ENCODE data around the gene DUSP22.

Gene DUSP22

DNA sequence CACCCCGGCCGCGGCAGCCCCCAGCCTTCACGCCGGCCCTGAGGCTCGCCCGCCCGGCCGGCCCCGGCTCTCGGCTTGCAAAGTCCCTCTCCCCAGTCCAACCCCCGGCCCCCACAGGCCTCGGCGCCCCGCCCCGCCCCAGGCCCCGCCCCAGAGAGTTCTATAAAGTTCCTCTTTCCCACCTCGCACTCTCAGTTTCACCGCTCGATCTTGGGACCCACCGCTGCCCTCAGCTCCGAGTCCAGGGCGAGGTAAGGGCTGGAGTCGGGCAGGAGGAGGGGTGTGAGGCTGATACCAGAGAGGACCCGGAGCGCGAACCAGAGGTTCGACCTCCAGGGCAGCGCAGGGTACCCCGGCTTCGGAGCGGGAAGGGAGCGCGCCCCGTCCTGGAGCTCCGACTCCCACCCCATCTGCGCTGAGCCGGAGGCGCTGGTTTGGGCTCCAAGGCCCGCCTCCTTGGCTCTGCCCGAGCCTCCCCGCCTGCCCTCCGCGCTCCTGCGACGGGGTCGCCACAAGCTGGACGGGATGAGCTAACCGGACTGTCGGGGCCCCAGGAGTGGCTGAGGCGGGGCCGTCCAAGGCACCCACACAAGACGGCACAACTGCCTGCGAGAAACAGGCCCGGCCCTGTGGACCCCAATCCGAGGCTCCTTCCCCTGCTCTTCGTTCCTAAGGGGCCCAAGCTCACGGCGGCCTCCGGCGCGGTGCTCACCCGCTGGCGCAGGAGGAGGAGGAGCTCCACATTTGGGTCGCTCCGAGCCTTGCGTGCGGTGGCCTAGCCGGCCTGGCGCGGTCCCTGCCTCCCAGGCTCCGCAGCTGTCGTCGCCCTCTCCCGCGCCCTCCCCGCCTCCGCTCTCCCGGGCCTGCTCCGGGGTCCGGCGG lies 99.5 kb downstream of the DUSP22 start, which contains the start of gene IRF4:
Gene IRF4 (plus strand): TSS at position 194 of the 882 bp plus-strand sequence. CDS start 1,401 bp downstream, outside the sequence.
- DNase-seq = no peak
- Histone ChIP-seq H3K79me2 (ENCODE audit: insufficient read depth, low read length) (no peaks in the 10 kb centered on the region), H3K4me3 (ENCODE audit: low read depth in 1 of 2, low read length in 2 of 2) (no peak within 1 kb of the TSS), H2AFZ (ENCODE audit: low read depth, low read length) (no peak within 1 kb of the TSS), H3K9me3 (ENCODE audit: insufficient read depth, low read length, severe bottlenecking) (no peaks in the 10 kb centered on the region), H3K27ac (ENCODE audit: low read length) (no peak within 1 kb of the TSS), H3K36me3 (ENCODE audit: insufficient read depth, low read length) (no peaks in the 10 kb centered on the region), H3K9ac (ENCODE audit: low read depth, low read length) (no peak within 1 kb of the TSS), H3K4me2 (ENCODE audit: insufficient read depth, low read length) (no peak within 1 kb of the TSS), H3K4me1 (ENCODE audit: insufficient read depth, low read length) (no peaks in the 10 kb centered on the region), H4K20me1 (ENCODE audit: insufficient read depth, low read length) (no peaks in the 10 kb centered on the region), H3K27me3 (ENCODE audit: insufficient read depth, low read length, poor library complexity) (peaks cover 8% of the 10 kb centered on the region)
- TF ChIP-seq, protein P1, sequence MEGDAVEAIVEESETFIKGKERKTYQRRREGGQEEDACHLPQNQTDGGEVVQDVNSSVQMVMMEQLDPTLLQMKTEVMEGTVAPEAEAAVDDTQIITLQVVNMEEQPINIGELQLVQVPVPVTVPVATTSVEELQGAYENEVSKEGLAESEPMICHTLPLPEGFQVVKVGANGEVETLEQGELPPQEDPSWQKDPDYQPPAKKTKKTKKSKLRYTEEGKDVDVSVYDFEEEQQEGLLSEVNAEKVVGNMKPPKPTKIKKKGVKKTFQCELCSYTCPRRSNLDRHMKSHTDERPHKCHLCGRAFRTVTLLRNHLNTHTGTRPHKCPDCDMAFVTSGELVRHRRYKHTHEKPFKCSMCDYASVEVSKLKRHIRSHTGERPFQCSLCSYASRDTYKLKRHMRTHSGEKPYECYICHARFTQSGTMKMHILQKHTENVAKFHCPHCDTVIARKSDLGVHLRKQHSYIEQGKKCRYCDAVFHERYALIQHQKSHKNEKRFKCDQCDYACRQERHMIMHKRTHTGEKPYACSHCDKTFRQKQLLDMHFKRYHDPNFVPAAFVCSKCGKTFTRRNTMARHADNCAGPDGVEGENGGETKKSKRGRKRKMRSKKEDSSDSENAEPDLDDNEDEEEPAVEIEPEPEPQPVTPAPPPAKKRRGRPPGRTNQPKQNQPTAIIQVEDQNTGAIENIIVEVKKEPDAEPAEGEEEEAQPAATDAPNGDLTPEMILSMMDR (IDR thresholded peaks at IDR 0.05; ENCODE audit: borderline replicate concordance, extremely low read depth, low read length, poor library complexity, severe bottlenecking) = no peak
- no peak for TF ChIP-seq EZH2 (IDR thresholded peaks at IDR 0.05; ENCODE audit: borderline replicate concordance, low read depth, low read length, severe bottlenecking)
- no peak for ATAC-seq (ENCODE audit: insufficient read depth, low read depth)

DNA sequence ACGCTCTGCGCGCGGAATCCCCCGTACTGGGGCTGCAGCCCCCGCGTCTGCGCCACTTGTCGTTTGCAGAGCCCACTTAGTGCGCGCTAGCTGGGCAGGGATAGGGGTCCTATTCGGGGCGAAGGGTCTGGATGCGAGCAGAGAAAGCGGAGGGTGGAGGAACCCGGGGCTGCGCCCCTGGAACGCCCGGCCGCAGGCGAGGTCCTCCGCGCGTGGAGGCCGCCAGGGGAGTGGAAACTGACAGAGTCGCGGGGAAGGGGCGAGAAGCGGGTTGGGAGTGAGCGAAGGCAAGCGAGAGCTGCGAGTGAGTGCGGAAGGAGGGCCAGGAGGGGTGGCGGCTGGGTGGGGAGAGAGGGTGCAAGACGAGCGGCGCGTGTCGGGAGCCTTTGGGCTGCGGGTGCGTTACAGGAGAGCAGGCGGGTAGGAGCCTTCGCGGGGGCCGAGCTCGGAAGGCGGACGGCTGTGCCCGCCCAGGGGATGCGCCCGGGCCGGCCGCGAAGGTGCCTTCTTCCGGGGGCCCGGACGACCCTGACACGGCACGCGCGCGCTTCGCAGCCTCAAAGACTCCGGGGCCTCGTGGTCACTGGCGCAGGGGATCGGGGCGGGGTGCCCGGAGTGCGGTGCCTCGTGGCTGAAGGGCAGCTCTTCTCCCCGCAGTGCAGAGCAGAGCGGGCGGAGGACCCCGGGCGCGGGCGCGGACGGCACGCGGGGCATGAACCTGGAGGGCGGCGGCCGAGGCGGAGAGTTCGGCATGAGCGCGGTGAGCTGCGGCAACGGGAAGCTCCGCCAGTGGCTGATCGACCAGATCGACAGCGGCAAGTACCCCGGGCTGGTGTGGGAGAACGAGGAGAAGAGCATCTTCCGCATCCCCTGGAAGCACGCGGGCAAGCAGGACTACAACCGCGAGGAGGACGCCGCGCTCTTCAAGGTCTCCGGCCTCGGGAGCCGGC lies 100.4 kb downstream of the DUSP22 start:
- H3K27me3 ChIP-seq (ENCODE audit: insufficient read depth, low read length, poor library complexity) = peaks cover 7% of the 10 kb centered on the region
- no peaks in the 10 kb centered on the region for H3K4me1 ChIP-seq (ENCODE audit: insufficient read depth, low read length)
- DNase-seq (no peak), ATAC-seq (ENCODE audit: insufficient read depth, low read depth) (no peak)
- no peak overlapping the region for H3K9ac ChIP-seq (ENCODE audit: low read depth, low read length)
- TF ChIP-seq EZH2 (IDR thresholded peaks at IDR 0.05; ENCODE audit: borderline replicate concordance, low read depth, low read length, severe bottlenecking) = no peak
- TF ChIP-seq, protein P1 (IDR thresholded peaks at IDR 0.05; ENCODE audit: borderline replicate concordance, extremely low read depth, low read length, poor library complexity, severe bottlenecking) = no peak
- no peaks in the 10 kb centered on the region for H4K20me1 ChIP-seq (ENCODE audit: insufficient read depth, low read length)
- H3K4me2 ChIP-seq (ENCODE audit: insufficient read depth, low read length) = no peak overlapping the region
- H3K4me3 ChIP-seq (ENCODE audit: low read depth in 1 of 2, low read length in 2 of 2) = no peak overlapping the region
- H3K79me2 ChIP-seq (ENCODE audit: insufficient read depth, low read length) = no peaks in the 10 kb centered on the region
- no peaks in the 10 kb centered on the region for H3K36me3 ChIP-seq (ENCODE audit: insufficient read depth, low read length)
- no peak overlapping the region for H3K27ac ChIP-seq (ENCODE audit: low read length)
- H2AFZ ChIP-seq (ENCODE audit: low read depth, low read length) = no peak overlapping the region
- no peaks in the 10 kb centered on the region for H3K9me3 ChIP-seq (ENCODE audit: insufficient read depth, low read length, severe bottlenecking)

DNA sequence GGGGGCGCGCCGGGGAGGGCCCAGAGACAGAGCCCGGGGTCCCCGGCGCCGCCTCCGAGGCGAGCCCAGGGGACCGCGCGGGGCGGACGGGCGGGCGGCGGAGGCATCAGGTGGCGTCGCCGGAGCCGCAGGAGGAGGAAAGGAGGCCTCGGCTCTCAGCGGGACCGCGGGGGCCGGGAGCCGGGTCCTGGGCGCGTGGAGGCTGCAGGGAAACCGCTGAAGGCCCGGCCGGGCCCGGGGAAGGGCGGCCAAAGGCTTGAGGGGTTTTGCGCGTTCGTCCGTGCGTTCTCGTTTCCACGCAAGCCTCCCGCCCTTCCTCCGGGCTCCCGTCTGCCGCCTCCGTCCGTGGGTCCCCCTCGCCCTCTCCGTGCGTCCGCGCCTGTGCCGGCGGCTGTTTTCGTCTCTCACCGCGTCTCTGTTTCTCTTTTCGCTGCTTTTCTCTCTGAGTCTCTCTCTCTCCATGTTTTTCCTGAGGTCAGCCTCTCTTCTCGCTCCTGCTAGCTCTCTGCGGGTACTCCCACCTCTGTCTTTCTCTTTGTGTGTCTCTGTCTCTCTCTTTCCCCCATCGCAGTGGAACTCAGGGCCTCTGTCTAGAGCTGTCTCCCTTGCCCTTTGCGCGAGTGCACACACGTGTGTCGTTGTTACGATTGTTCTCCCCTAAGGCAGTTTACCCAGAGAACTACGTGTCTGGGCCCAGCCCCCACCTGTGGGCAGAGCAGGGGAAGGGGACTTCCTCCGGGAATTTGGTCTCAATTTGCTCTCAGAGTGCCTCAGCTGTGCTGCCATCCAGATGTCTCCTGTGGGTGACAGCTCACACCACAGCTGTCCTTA lies 101.3 kb downstream of the DUSP22 start:
- Histone ChIP-seq H3K9ac (ENCODE audit: low read depth, low read length) (no peak overlapping the region), H3K27ac (ENCODE audit: low read length) (no peak overlapping the region), H3K4me1 (ENCODE audit: insufficient read depth, low read length) (no peaks in the 10 kb centered on the region), H4K20me1 (ENCODE audit: insufficient read depth, low read length) (no peaks in the 10 kb centered on the region), H2AFZ (ENCODE audit: low read depth, low read length) (no peak overlapping the region), H3K27me3 (ENCODE audit: insufficient read depth, low read length, poor library complexity) (peaks cover 7% of the 10 kb centered on the region), H3K4me2 (ENCODE audit: insufficient read depth, low read length) (no peak overlapping the region), H3K4me3 (ENCODE audit: low read depth in 1 of 2, low read length in 2 of 2) (no peak overlapping the region), H3K9me3 (ENCODE audit: insufficient read depth, low read length, severe bottlenecking) (no peaks in the 10 kb centered on the region), H3K36me3 (ENCODE audit: insufficient read depth, low read length) (no peaks in the 10 kb centered on the region), H3K79me2 (ENCODE audit: insufficient read depth, low read length) (no peaks in the 10 kb centered on the region)
- TF ChIP-seq, protein P1 (IDR thresholded peaks at IDR 0.05; ENCODE audit: borderline replicate concordance, extremely low read depth, low read length, poor library complexity, severe bottlenecking) = no peak
- TF ChIP-seq EZH2 (IDR thresholded peaks at IDR 0.05; ENCODE audit: borderline replicate concordance, low read depth, low read length, severe bottlenecking) = no peak
- no peak for ATAC-seq (ENCODE audit: insufficient read depth, low read depth)
- DNase-seq = no peak

Measured in DND-41 (cell line).